OCI-LY7 (cell line): ENCODE results near the gene ARHGAP24. TPM values are rescaled to one million over a fixed set of nuclear protein-coding genes. Genes with fewer than 3 reads are reported as not detected.

Experiments used
- BruUV-seq: library from RNA; stranded (reverse); fragments of 400-500 nt; replicated peaks from 2 replicates; lab custom pipeline; 2021; lab: Mats Ljungman, UMichigan
- CTCF ChIA-PET: fragments of 300-600 bp; sonication (Branson Sonifier 250); formaldehyde crosslinking; loops from one replicate; lab custom pipeline; 2022; ENCODE audit warnings: antibody characterized with exemption; ENCODE audit not compliant: unreplicated experiment; lab: Charles Lee
- POLR2A ChIA-PET: fragments of 300-600 bp; sonication (Branson Sonifier 250); formaldehyde crosslinking; loops from one replicate; lab custom pipeline; 2022; ENCODE audit warnings: antibody characterized with exemption; lab: Charles Lee
- DNase-seq: peaks from one replicate; pipeline ENCODE4 v3.0.0-alpha.2; 2015; ENCODE audit warnings: low spot score
- H2AFZ ChIP-seq: fragments of 200-600 bp; sonication (generic), shearing (Covaris generic); 2 replicates; pipeline ENCODE4 v1.6.1; 2014; ENCODE audit warnings: mild to moderate bottlenecking, antibody characterized with exemption, low read length, moderate library complexity
- H3K27ac ChIP-seq: fragments of 200-600 bp; sonication (generic); 2 replicates; pipeline ENCODE4 v1.5.1; 2014; ENCODE audit warnings: mixed run types, low read depth, mild to moderate bottlenecking, moderate library complexity, low read length, inconsistent platforms; ENCODE audit not compliant: poor library complexity, severe bottlenecking
- H3K36me3 ChIP-seq: fragments of 200-600 bp; sonication (generic); 2 replicates; pipeline ENCODE4 v1.6.1; 2014; ENCODE audit warnings: mild to moderate bottlenecking, antibody characterized with exemption, low read length, moderate library complexity, mixed read lengths; ENCODE audit not compliant: insufficient read depth
- H3K4me1 ChIP-seq: fragments of 200-600 bp; sonication (generic); 2 replicates; pipeline ENCODE4 v1.5.1; 2014; ENCODE audit warnings: mild to moderate bottlenecking, low read length; ENCODE audit not compliant: insufficient read depth, poor library complexity, severe bottlenecking
- H3K4me2 ChIP-seq: fragments of 200-600 bp; sonication (generic); 2 replicates; pipeline ENCODE4 v1.6.1; 2014; ENCODE audit warnings: mild to moderate bottlenecking, low read length
- H3K4me3 ChIP-seq: fragments of 200-600 bp; sonication (generic); 2 replicates; pipeline ENCODE4 v1.5.1; 2014; ENCODE audit warnings: mild to moderate bottlenecking, low read depth, low read length; ENCODE audit not compliant: poor library complexity, severe bottlenecking
- H3K79me2 ChIP-seq: fragments of 200-600 bp; sonication (generic); 2 replicates; pipeline ENCODE4 v1.6.1; 2016; ENCODE audit warnings: low read depth, mild to moderate bottlenecking, low read length, moderate library complexity, mixed read lengths; ENCODE audit not compliant: insufficient read depth
- H3K9me2 ChIP-seq: fragments of 200-600 bp; sonication (generic); 2 replicates; pipeline ENCODE4 v1.6.1; 2016; ENCODE audit warnings: mild to moderate bottlenecking, low read length, mixed read lengths; ENCODE audit not compliant: insufficient read depth
- H3K9me3 ChIP-seq: fragments of 200-600 bp; sonication (generic); 2 replicates; pipeline ENCODE4 v1.6.1; 2014; ENCODE audit warnings: mild to moderate bottlenecking, mixed run types, low read length, mixed read lengths
- H4K20me1 ChIP-seq: fragments of 200-600 bp; sonication (generic); 2 replicates; pipeline ENCODE4 v1.6.1; 2014; ENCODE audit warnings: mild to moderate bottlenecking, antibody characterized with exemption, low read length, moderate library complexity, mixed read lengths; ENCODE audit not compliant: insufficient read depth
- CTCF ChIP-seq: fragments of 200-600 bp; sonication (generic); conservative IDR thresholded peaks from 2 replicates; pipeline ENCODE4 v1.5.1; 2014; ENCODE audit warnings: mild to moderate bottlenecking, antibody characterized with exemption, low read length, moderate library complexity, mixed read lengths
- EZH2phosphoT487 ChIP-seq: fragments of 200-600 bp; sonication (generic); IDR thresholded peaks from 2 replicates; pipeline ENCODE4 v1.6.1; 2018; ENCODE audit warnings: low read depth, borderline replicate concordance, mild to moderate bottlenecking, mixed run types, antibody characterized with exemption, low read length, moderate library complexity, mixed read lengths
- intact Hi-C: fragments of 100-400 bp; cut with micrococcal nuclease; formaldehyde crosslinking; loops from one replicate; pipeline ENCODE4 v1.10.0; 2022; ENCODE audit not compliant: unreplicated experiment
- total RNA-seq, 2 experiments: library from RNA; depleted of rRNA in 1 of 2; stranded (reverse); fragments of >200 nt in 1 of 2; shearing (Covaris generic) in 1 of 2; gene quantifications; 2 replicates each; pipeline ENCODE4 v1.2.3, GENCODE V29; 2014 to 2022

The ARHGAP24 gene
- total RNA-seq, 2 experiments from 2014 or later: 0.88 to 4.4 TPM

- H3K27ac ChIP-seq: no peak overlapping the region
- POLR2A ChIA-PET: interaction anchor here (1.2 kb wide), 1 partner anchor 11 kb away, joined by 4 read pairs; no protein-coding TSS in a partner anchor
Observed at GRCh38 chr4:85555206-85555605, 80.3 kb downstream of the ARHGAP24 start.

GRCh38 chr4:85556283-85556682, 81.3 kb downstream of the ARHGAP24 start:
- ChIA-PET CTCF (no interaction called here), POLR2A (interaction anchor here (0.6 to 1.2 kb wide), 3 partner anchors 12 to 237 kb away, joined by 3 to 4 read pairs (median 3); no protein-coding TSS in a partner anchor)
- H3K9me3 ChIP-seq: no peaks in the 10 kb centered on the region
- no peak overlapping the region for H3K4me3 ChIP-seq
- H3K9me2 ChIP-seq: no peaks in the 10 kb centered on the region
- H3K4me1 ChIP-seq: no peaks in the 10 kb centered on the region
- DNase-seq: no peak
- no peaks in the 10 kb centered on the region for H3K36me3 ChIP-seq
- TF ChIP-seq CTCF (no peak), EZH2phosphoT487 (no peak)
- intact Hi-C loops: no loop called here
- H3K27ac ChIP-seq: no peak overlapping the region
- no peaks in the 10 kb centered on the region for H3K79me2 ChIP-seq
- H3K4me2 ChIP-seq: no peak overlapping the region; the same call in 1 of the 2 replicates
- BruUV-seq: no TSS peak
- no peaks in the 10 kb centered on the region for H4K20me1 ChIP-seq
- no peak overlapping the region for H2AFZ ChIP-seq

More at GRCh38 chr4:85555206-85555605, 80.3 kb downstream of the ARHGAP24 start:
- BruUV-seq: no TSS peak
- intact Hi-C loops: no loop called here
- Histone ChIP-seq H3K4me1 (no peaks in the 10 kb centered on the region), H3K36me3 (no peaks in the 10 kb centered on the region), H3K79me2 (no peaks in the 10 kb centered on the region), H3K9me3 (no peaks in the 10 kb centered on the region), H4K20me1 (no peaks in the 10 kb centered on the region), H3K9me2 (no peaks in the 10 kb centered on the region), H3K4me3 (no peak overlapping the region), H3K4me2 (no peak overlapping the region; the same call in 1 of the 2 replicates), H2AFZ (no peak overlapping the region)
- CTCF ChIA-PET: interaction anchor here (0.6 kb wide), 1 partner anchor 30 kb away, joined by 4 read pairs; no protein-coding TSS in a partner anchor
- TF ChIP-seq EZH2phosphoT487: no peak
- DNase-seq: no peak

- Histone ChIP-seq H3K4me3 (no peak overlapping the region), H3K27ac (no peak overlapping the region), H3K9me2 (no peaks in the 10 kb centered on the region), H2AFZ (peak overlapping the region; percentile 60), H3K79me2 (no peaks in the 10 kb centered on the region), H3K9me3 (no peaks in the 10 kb centered on the region), H3K4me2 (peak overlapping the region; percentile 38; the same call in 1 of the 2 replicates), H4K20me1 (no peaks in the 10 kb centered on the region), H3K4me1 (no peaks in the 10 kb centered on the region), H3K36me3 (no peaks in the 10 kb centered on the region)
- DNase-seq: peak; percentile 2
- POLR2A ChIA-PET: interaction anchor here (0.9 to 2.1 kb wide), 4 partner anchors 10 to 28 kb away, joined by 3 to 5 read pairs (median 4); no protein-coding TSS in a partner anchor
- intact Hi-C loops: no loop called here
- BruUV-seq: no TSS peak
- TF ChIP-seq EZH2phosphoT487 (no peak), CTCF (no peak)
- CTCF ChIA-PET: no interaction called here
Observed at GRCh38 chr4:85557016-85557901, 82.3 kb downstream of the ARHGAP24 start.
